T-helper 2 cell treated with Interferon-gamma antibody and Interleukin-4, amounts not matched to agents 5 μg/mL and 100 μg/mL, for 36 hours (primary cell): ENCODE data around the gene PITPNM1.
"Not testable (repeated sequence)": the region's sequence is repeated elsewhere in the genome, so short reads cannot be mapped to it uniquely, and the experiment has no call there.

ENCODE experiments used
- DNase-seq: peaks from one replicate; pipeline ENCODE4 v3.0.0; 2021; ENCODE audit warnings: low spot score
- H3K27ac Mint-ChIP-seq: one replicate; pipeline ENCODE4 v1.8.0; 2021; ENCODE audit warnings: mild to moderate bottlenecking, mixed read lengths
- H3K27me3 Mint-ChIP-seq: one replicate; pipeline ENCODE4 v1.8.0; 2021; ENCODE audit warnings: low read depth, mixed read lengths
- H3K36me3 Mint-ChIP-seq: one replicate; pipeline ENCODE4 v1.8.0; 2021; ENCODE audit warnings: low read depth, mixed read lengths
- H3K4me1 Mint-ChIP-seq: one replicate; pipeline ENCODE4 v1.8.0; 2021; ENCODE audit warnings: low read depth, mixed read lengths
- H3K4me3 Mint-ChIP-seq: one replicate; pipeline ENCODE4 v1.8.0; 2022; ENCODE audit warnings: mild to moderate bottlenecking, moderate library complexity, mixed read lengths
- H3K9me3 Mint-ChIP-seq: one replicate; pipeline ENCODE4 v1.8.0; 2021; ENCODE audit warnings: mixed read lengths

The PITPNM1 gene

GRCh38 chr11:67482827-67483798 is 22.1 kb downstream of the PITPNM1 start, which contains the start of gene AIP:
Gene AIP, plus strand, starts transcription at chr11:67483026. Its CDS starts 133 bp downstream, at chr11:67483159.
- H3K4me1 Mint-ChIP-seq: peaks cover 45% of the 10 kb centered on the region
- DNase-seq: peak; percentile 97
- H3K4me3 Mint-ChIP-seq: peak within 1 kb of the TSS; percentile 90
- H3K9me3 Mint-ChIP-seq: no peaks in the 10 kb centered on the region
- peak within 1 kb of the TSS; percentile 99 for H3K27ac Mint-ChIP-seq
- H3K36me3 Mint-ChIP-seq: peaks cover 27% of the 10 kb centered on the region
- peaks cover 6% of the 10 kb centered on the region for H3K27me3 Mint-ChIP-seq

GRCh38 chr11:67482275-67482826 is 22.8 kb downstream of the PITPNM1 start:
- no peak for DNase-seq
- H3K4me1 Mint-ChIP-seq: peaks cover 38% of the 10 kb centered on the region
- no peaks in the 10 kb centered on the region for H3K9me3 Mint-ChIP-seq
- H3K4me3 Mint-ChIP-seq: peak overlapping the region; percentile 90
- H3K27me3 Mint-ChIP-seq: peaks cover 6% of the 10 kb centered on the region
- peaks cover 19% of the 10 kb centered on the region for H3K36me3 Mint-ChIP-seq
- peak overlapping the region; percentile 99 for H3K27ac Mint-ChIP-seq

- not testable (repeated sequence) for H3K9me3 Mint-ChIP-seq, H3K4me3 Mint-ChIP-seq, H3K36me3 Mint-ChIP-seq, H3K4me1 Mint-ChIP-seq, DNase-seq, H3K27ac Mint-ChIP-seq
- peaks cover 11% of the 10 kb centered on the region for H3K27me3 Mint-ChIP-seq
These were observed 27.7 kb downstream of the PITPNM1 start for GRCh38 chr11:67477344-67478050.

GRCh38 chr11:67476692-67477091 is 28.5 kb downstream of the PITPNM1 start:
- H3K27me3 Mint-ChIP-seq: peaks cover 11% of the 10 kb centered on the region
- not testable (repeated sequence) for DNase-seq, H3K4me1 Mint-ChIP-seq, H3K27ac Mint-ChIP-seq, H3K4me3 Mint-ChIP-seq, H3K9me3 Mint-ChIP-seq, H3K36me3 Mint-ChIP-seq

GRCh38 chr11:67472882-67473281 is 32.3 kb downstream of the PITPNM1 start:
- Mint-ChIP-seq H3K27ac (no peak overlapping the region), H3K4me1 (peaks cover 5% of the 10 kb centered on the region), H3K9me3 (no peaks in the 10 kb centered on the region), H3K4me3 (no peak overlapping the region), H3K36me3 (no peaks in the 10 kb centered on the region), H3K27me3 (peaks cover 5% of the 10 kb centered on the region)
- DNase-seq: no peak

GRCh38 chr11:67470337-67471002 is 34.7 kb downstream of the PITPNM1 start:
- no peak overlapping the region for H3K4me3 Mint-ChIP-seq
- peaks cover under 1% of the 10 kb centered on the region for H3K36me3 Mint-ChIP-seq
- DNase-seq: no peak
- H3K9me3 Mint-ChIP-seq: no peaks in the 10 kb centered on the region
- peaks cover 18% of the 10 kb centered on the region for H3K4me1 Mint-ChIP-seq
- no peaks in the 10 kb centered on the region for H3K27me3 Mint-ChIP-seq
- H3K27ac Mint-ChIP-seq: no peak overlapping the region

- no peak for DNase-seq
- Mint-ChIP-seq H3K9me3 (no peaks in the 10 kb centered on the region), H3K4me3 (peak overlapping the region; percentile 79), H3K4me1 (peaks cover 26% of the 10 kb centered on the region), H3K36me3 (peaks cover 4% of the 10 kb centered on the region), H3K27ac (peak overlapping the region; percentile 67), H3K27me3 (no peaks in the 10 kb centered on the region)
These were observed 35.7 kb downstream of the PITPNM1 start for GRCh38 chr11:67469508-67469811.

GRCh38 chr11:67468759-67469507 is 36.2 kb downstream of the PITPNM1 start, which contains the start of gene TMEM134:
Gene TMEM134, minus strand, starts transcription at chr11:67469251. Its CDS starts 59 bp downstream, at chr11:67469192.
- H3K36me3 Mint-ChIP-seq: peaks cover 4% of the 10 kb centered on the region
- H3K27me3 Mint-ChIP-seq: no peaks in the 10 kb centered on the region
- peak; percentile 91 for DNase-seq
- H3K4me1 Mint-ChIP-seq: peaks cover 31% of the 10 kb centered on the region
- H3K4me3 Mint-ChIP-seq: peak within 1 kb of the TSS; percentile 89
- peak within 1 kb of the TSS; percentile 78 for H3K27ac Mint-ChIP-seq
- H3K9me3 Mint-ChIP-seq: no peaks in the 10 kb centered on the region

GRCh38 chr11:67468456-67468758 is 36.8 kb downstream of the PITPNM1 start:
- Mint-ChIP-seq H3K27ac (peak overlapping the region; percentile 78), H3K4me3 (peak overlapping the region; percentile 89), H3K27me3 (no peaks in the 10 kb centered on the region), H3K36me3 (peaks cover 4% of the 10 kb centered on the region), H3K9me3 (no peaks in the 10 kb centered on the region), H3K4me1 (peaks cover 31% of the 10 kb centered on the region)
- no peak for DNase-seq

GRCh38 chr11:67468056-67468455 is 37.1 kb downstream of the PITPNM1 start:
- peaks cover 4% of the 10 kb centered on the region for H3K36me3 Mint-ChIP-seq
- no peaks in the 10 kb centered on the region for H3K9me3 Mint-ChIP-seq
- peak overlapping the region; percentile 89 for H3K4me3 Mint-ChIP-seq
- peaks cover 31% of the 10 kb centered on the region for H3K4me1 Mint-ChIP-seq
- no peaks in the 10 kb centered on the region for H3K27me3 Mint-ChIP-seq
- DNase-seq: no peak
- peak overlapping the region; percentile 78 for H3K27ac Mint-ChIP-seq

- Mint-ChIP-seq H3K4me3 (peak overlapping the region; percentile 89), H3K9me3 (no peaks in the 10 kb centered on the region), H3K4me1 (peaks cover 31% of the 10 kb centered on the region), H3K36me3 (peaks cover 4% of the 10 kb centered on the region), H3K27me3 (no peaks in the 10 kb centered on the region), H3K27ac (peak overlapping the region; percentile 49)
- DNase-seq: no peak
These were observed 38.0 kb downstream of the PITPNM1 start for GRCh38 chr11:67466962-67467771.

- Mint-ChIP-seq H3K4me1 (peaks cover 31% of the 10 kb centered on the region), H3K4me3 (peak overlapping the region; percentile 46), H3K27ac (peak overlapping the region; percentile 49)
These were observed 38.8 kb downstream of the PITPNM1 start for GRCh38 chr11:67466367-67466766.

More at GRCh38 chr11:67466367-67466766, 38.8 kb downstream of the PITPNM1 start:
- Mint-ChIP-seq H3K9me3 (no peaks in the 10 kb centered on the region), H3K27me3 (no peaks in the 10 kb centered on the region), H3K36me3 (peaks cover 4% of the 10 kb centered on the region)
- DNase-seq: no peak
